Right lobe of liver (tissue), 6 donors: ENCODE results near the gene PFKFB1. TPM values are rescaled to one million over a fixed set of nuclear protein-coding genes. Genes with fewer than 3 reads are reported as not detected.

ENCODE experiments used
- ATAC-seq, 4 donors: fragments of 200-7000 bp; cut with Tn5 transposase; one replicate each; pipeline ENCODE4 v1.9.1; 2020; ENCODE audit warnings: mild to moderate bottlenecking in 4 of 4, moderate library complexity in 4 of 4
- DNase-seq, 3 donors: peaks; one replicate each; pipeline ENCODE4 v3.0.0-alpha.2; 2020
- H3K27ac ChIP-seq, 3 donors: fragments of 200-600 bp; one replicate each; pipeline ENCODE4 v1.8.0; 2022
- H3K27me3 ChIP-seq, 2 donors: fragments of 200-600 bp; one replicate each; pipeline ENCODE4 v1.8.0; 2022
- H3K36me3 ChIP-seq, 4 donors: fragments of 200-600 bp; sonication (generic) in 1 of 4; one replicate each; pipeline versions ENCODE4 v1.5.1 to v1.8.0; 2017 to 2022; ENCODE audit warnings: control low read depth in 1 of 4
- H3K4me1 ChIP-seq, 4 donors: fragments of 200-600 bp; sonication (generic) in 1 of 4; one replicate each; pipeline versions ENCODE4 v1.5.1 to v1.8.0; 2017 to 2022; ENCODE audit warnings: control low read depth in 1 of 4
- H3K4me3 ChIP-seq, 3 donors: fragments of 200-600 bp; one replicate each; pipeline ENCODE4 v1.8.0; 2022
- H3K9me3 ChIP-seq, 4 donors: fragments of 200-600 bp; sonication (generic) in 1 of 4; one replicate each; pipeline versions ENCODE4 v1.5.1 to v1.8.0; 2017 to 2022; ENCODE audit warnings: control low read depth in 1 of 4
- CTCF ChIP-seq, 4 donors: fragments of 200-600 bp in 3 of 4; fragments of 450-650 bp in 1 of 4; IDR thresholded peaks; one replicate each; pipeline versions ENCODE4 v1.5.1 to v1.8.0; 2016 to 2022; ENCODE audit warnings: antibody characterized with exemption in 4 of 4, mild to moderate bottlenecking in 2 of 4
- POLR2A ChIP-seq: fragments of 450-650 bp; IDR thresholded peaks from one replicate; pipeline ENCODE4 v1.6.1; 2017; ENCODE audit warnings: antibody characterized with exemption, mild to moderate bottlenecking
- WGBS: methylation state at CpG from one replicate; pipeline ENCODE4 v1.1.6; 2018; ENCODE audit warnings: low coverage, low lambda C conversion rate; ENCODE audit not compliant: insufficient coverage; ENCODE audit errors: missing lambda C conversion rate; 5-methylcytosine and 5-hydroxymethylcytosine counted together
- intact Hi-C, 2 donors: fragments of 100-400 bp; cut with DNase I; formaldehyde crosslinking; loops; one replicate each; pipeline versions ENCODE4 v1.11.2 to v1.14.1; 2022
- total RNA-seq, 6 experiments: library from RNA; depleted of rRNA in 2 of 6; stranded (reverse); fragments of >200 nt in 2 of 6; fragmentation: NEBNext Ultra II Directional in 3 of 6; extraction: Animal tissue kit (Norgen Biotek cat#: 25700) in 3 of 6; gene quantifications; one replicate each; pipeline versions ENCODE4 v1.1.0 to v1.2.4, GENCODE V29; 2016 to 2023
- donor health status: DM: no; HTN: yes; CAD: no.
- donor health status: DM: no; HTN: no; CAD: no.
- donor health status: DM: no; HTN: no; CAD: no.
- donor health status: DM: no; HTN: yes; CAD: no.
- donor health status: DM: no; HTN: yes; CAD: no.

Gene PFKFB1
- total RNA-seq, 6 experiments from 2014 or later, result 3.8 to 21.8 (median 16.7) TPM

- H3K27ac ChIP-seq, result no peak within 1 kb of the TSS
- intact Hi-C loops, result no loop called here
- no peak for DNase-seq
- WGBS, result 54% methylated on average over 7 of the region's 7 CpGs
- no peaks in the 10 kb centered on the region for H3K9me3 ChIP-seq
- no peaks in the 10 kb centered on the region for H3K27me3 ChIP-seq
- H3K4me1 ChIP-seq, result peaks cover 0 to 9% (median 0%) of the 10 kb centered on the region in 4 donors
- TF ChIP-seq CTCF (IDR thresholded peaks at IDR 0.05) (no peak), POLR2A (no peak)
- no peak within 1 kb of the TSS for H3K4me3 ChIP-seq
- ATAC-seq, result no peak
- H3K36me3 ChIP-seq, result no peaks in the 10 kb centered on the region
These were observed 36.5 kb upstream of the PFKFB1 start, which contains the start of gene ALAS2 for GRCh38 chrX:55030271-55031205. Gene ALAS2 (minus strand): TSS chrX:55030977. CDS start chrX:55026000, 4,977 bp downstream.

- Histone ChIP-seq H3K27ac (no peak overlapping the region), H3K9me3 (no peaks in the 10 kb centered on the region), H3K4me1 (peaks cover 0 to 9% (median 0%) of the 10 kb centered on the region in 4 donors), H3K27me3 (no peaks in the 10 kb centered on the region), H3K4me3 (no peak overlapping the region), H3K36me3 (no peaks in the 10 kb centered on the region)
- TF ChIP-seq CTCF (IDR thresholded peaks at IDR 0.05), result no peak
- intact Hi-C loops, result no loop called here
- DNase-seq (no peak), ATAC-seq (no peak)
- 49% methylated on average over 2 of the region's 2 CpGs for whole genome bisulfite sequencing
These were observed 35.3 kb upstream of the PFKFB1 start for GRCh38 chrX:55029291-55029690.

GRCh38 chrX:55028611-55029010 is 34.6 kb upstream of the PFKFB1 start:
- intact Hi-C loops, result no loop called here
- no peak for ATAC-seq
- no peaks in the 10 kb centered on the region for H3K36me3 ChIP-seq

GRCh38 chrX:55028040-55028439 is 34.1 kb upstream of the PFKFB1 start:
- no peaks in the 10 kb centered on the region for H3K9me3 ChIP-seq
- ATAC-seq, result no peak
- H3K27me3 ChIP-seq, result no peaks in the 10 kb centered on the region
- WGBS, result 31% methylated on average over 4 of the region's 4 CpGs
- intact Hi-C loops, result no loop called here
- H3K4me3 ChIP-seq, result no peak overlapping the region
- no peak for TF ChIP-seq CTCF (IDR thresholded peaks at IDR 0.05)
- no peak for TF ChIP-seq POLR2A
- DNase-seq, result no peak
- no peak overlapping the region for H3K27ac ChIP-seq
- no peaks in the 10 kb centered on the region for H3K36me3 ChIP-seq
- peaks cover 0 to 7% (median 0%) of the 10 kb centered on the region in 4 donors for H3K4me1 ChIP-seq

More at GRCh38 chrX:55028611-55029010, 34.6 kb upstream of the PFKFB1 start:
- H3K4me3 ChIP-seq, result no peak overlapping the region
- H3K9me3 ChIP-seq, result no peaks in the 10 kb centered on the region
- H3K27ac ChIP-seq, result no peak overlapping the region
- no peak for TF ChIP-seq CTCF (IDR thresholded peaks at IDR 0.05)
- TF ChIP-seq POLR2A, result no peak
- no peak for DNase-seq
- peaks cover 0 to 9% (median 0%) of the 10 kb centered on the region in 4 donors for H3K4me1 ChIP-seq
- no peaks in the 10 kb centered on the region for H3K27me3 ChIP-seq
